HG03442 (cell line): ENCODE data around the gene GPHN.
"Not testable (repeated sequence)": the region's sequence is repeated elsewhere in the genome, so short reads cannot be mapped to it uniquely, and the experiment has no call there.

Experiments used
- ATAC-seq: cut with Tn5 transposase; IDR thresholded peaks from one replicate; pipeline ENCODE4 v1.9.1; 2021; ENCODE audit warnings: mild to moderate bottlenecking, moderate library complexity; ENCODE audit not compliant: unreplicated experiment

Gene GPHN

DNA sequence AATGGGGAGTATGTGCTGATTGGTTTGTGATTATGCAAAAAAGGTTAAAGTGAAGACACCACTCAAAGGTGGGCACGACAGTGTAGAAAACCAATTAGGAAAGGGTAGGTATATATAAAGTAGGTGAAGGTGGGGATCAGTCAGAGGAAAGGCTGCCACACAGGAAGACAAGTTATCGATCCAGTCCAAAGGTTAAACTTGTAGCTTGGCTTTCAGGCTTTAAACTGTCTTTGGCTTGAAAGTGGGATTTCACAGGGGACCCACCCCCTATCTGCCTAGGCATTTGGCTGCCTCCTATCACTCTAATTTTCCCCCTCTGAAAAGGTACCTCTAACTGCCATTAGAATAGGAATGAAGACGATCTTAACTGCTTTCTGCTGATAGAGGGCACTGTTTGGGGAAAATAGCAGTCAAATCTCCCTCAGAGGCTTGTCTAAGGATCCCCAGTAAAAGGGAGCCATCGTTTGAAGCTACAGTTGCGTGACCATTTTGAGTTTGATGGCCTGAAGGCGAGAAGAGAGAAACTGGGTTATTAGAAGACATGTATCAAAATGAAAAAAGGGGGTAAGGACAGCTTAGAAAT lies 250.2 kb downstream of the GPHN start:
- no peak for ATAC-seq

DNA sequence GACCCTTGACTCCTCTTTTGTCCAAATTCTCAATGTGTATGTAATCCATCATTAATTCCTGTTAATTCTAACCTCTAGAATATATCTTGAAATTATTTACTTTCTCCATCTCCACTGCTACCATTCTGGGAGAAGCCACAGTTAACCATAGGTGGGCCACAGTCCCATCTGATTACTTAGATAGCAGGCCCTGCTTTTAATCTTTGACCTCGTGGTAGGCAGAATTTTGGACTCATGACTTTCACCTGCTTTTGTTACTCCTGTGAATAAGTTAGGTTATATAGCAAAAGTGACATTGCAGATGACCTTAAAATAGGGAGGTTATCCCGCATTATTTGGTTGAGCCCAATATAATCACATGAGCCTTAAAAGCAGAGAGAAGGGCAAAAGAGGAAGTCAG lies 264.2 kb downstream of the GPHN start:
- ATAC-seq = no peak

DNA sequence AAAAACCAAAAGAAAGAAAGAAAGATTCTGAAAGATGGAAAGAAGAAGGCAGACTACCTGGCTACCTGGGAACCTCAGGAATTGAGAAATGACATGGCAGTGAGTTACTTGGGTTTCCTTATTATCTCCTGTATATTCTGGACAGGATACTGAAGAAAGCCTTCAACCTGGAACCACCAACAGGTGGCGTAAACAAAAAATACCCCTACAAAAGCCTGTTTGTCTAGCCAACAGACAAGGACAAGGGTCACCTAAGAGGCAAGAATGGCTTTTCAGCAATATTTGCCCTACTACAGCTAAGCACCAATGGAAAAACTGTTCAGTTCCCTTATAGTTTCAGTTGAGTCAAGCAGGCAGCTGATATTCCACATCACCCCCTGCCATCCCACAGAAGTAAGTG lies 274.9 kb downstream of the GPHN start:
- no peak for ATAC-seq

DNA sequence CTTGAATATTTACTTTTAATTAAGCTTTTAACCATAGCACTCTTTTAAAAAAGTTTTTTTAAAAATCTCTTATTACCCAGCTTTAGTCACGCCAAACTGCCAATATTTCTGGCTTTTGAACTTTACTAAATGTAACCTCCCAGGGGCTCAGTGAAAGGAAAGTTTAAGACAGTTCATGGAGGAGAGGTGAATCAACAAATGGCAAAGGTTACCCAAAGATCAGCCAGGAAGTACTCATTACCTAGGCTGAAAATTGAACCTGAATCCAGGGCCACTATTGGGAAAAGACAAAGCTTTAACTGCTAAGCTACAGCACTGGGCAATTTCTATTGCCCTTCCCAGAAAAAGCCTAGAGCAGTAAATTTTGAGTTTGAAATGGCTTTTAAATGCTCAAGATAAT lies 282.2 kb downstream of the GPHN start:
- ATAC-seq = no peak

DNA sequence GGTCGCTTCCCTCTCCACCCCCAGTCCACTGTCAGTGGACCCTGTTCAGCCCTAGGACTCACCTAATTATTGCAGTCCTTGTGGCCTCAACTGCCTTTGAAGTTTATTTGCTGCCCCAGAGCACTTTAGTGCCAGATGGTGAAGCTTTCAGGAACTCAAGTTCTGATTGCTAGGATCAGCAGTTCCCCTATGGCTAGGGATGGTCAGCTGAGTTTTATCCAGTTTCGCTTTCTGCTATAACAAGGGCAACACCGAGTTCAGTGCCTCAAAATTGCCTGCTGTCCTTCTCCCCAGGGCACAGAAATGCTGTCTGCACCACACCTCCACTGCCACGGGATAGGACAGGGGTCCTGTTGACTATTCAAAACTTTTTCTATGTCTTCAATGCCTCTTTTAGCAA lies 295.0 kb downstream of the GPHN start:
- ATAC-seq = no peak

DNA sequence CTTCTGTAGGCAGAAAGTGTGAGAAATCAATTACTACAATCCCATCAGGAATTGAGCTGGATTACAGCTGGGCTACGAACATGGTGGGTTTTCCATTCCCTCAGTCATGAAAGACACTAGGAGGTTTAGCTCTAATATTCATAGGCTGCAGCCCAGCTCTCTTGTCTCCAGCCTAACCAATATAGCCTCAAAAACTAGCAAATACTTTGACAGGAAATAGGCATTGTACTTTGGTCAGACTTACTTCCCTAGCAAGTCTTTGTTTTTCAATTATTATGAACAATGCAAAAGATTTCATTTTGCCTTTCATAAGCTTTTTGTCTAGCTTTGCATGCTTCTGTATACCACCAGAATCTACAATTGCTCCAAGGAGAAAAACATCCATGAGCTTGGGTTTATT lies 296.2 kb downstream of the GPHN start:
- ATAC-seq = no peak

DNA sequence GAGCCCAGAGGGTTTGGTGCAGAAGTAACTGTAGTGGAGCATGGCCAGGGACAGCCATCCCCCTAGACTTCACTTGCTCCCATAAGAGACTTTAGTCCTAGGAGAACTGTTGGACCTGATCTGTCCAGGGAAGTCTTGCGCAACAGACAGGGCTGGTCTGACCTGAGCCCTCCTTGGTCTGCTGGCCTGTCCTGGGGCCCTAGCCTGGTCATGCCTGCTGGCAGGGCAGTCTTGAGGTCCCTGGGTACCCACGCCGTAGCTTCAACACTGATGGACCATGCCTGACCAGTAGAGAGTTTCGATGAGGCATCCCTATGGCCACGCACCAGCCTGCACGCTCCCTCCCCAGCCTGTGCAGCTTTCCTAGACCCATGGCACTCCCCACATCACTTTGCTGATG lies 305.7 kb downstream of the GPHN start:
- ATAC-seq = no peak

DNA sequence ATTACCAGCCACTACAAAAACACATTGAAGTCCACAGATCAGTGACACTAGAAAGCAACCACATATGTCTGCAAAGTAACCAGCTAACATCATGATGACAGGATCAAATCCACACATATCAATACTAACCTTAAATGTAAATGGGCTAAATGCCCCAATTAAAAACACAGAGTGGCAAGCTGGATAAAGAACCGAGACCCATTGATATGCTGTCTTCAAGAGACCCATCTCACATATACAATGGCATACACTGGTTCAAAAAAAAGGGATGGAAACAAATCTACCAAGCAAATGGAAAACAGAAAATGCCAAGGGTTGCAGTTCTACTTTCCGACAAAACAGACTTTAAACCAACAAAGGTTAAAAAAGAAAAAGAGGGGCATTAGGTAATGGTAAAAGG lies 307.7 kb downstream of the GPHN start:
- no peak for ATAC-seq

DNA sequence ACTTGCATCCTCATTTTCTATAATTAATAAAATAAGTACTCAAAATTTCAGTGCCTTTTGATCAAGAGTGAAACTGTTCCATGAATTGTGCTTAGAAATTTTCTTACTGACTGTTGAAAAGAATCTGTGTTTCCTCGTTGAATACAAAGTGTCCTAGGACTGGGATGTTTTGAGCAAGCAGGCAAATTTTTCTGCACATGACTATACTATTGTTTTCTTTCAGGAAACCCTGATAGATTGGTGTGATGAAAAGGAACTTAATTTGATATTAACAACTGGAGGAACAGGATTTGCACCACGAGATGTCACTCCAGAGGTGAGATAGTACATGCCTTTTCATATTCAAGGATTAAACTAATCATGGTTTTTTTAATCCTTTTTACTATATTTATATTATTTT lies 316.3 kb downstream of the GPHN start:
- ATAC-seq = no peak

DNA sequence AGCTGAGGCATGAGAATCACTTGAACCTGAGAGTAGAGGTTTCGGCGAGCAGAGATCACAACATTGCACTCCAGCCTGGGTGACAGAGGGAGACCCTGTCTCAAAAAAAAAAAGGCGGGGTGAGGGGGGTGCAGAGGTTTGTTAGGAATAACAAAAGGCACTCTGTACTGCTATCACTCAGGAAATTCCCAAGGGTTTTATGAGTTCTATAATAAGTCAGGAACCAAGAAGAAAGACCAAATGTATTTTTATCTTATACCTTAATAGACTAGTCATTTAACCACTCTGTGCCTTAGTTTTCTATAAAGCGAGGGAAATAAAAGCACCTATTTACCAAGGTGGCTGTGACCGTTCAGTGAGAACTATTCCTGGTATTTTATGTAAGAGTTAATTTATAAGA lies 319.2 kb downstream of the GPHN start:
- no peak for ATAC-seq

DNA sequence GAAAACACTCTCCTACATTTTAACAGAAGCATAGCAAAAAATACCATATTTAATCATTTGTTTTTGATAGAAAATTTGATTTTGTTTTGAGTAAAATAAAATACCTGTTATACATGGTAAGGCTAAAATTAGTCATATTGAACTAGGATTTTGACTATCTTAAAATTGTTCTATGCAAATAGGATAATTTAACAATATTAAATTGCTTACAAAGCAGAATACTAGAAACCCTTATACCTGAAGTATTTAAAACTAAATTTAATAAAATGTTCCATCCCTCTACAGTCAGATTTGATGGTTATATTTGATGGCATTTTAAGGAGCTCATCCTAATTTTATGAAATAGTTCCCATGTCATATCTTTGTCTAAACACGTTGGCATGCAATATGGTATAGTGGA lies 323.2 kb downstream of the GPHN start:
- no peak for ATAC-seq

DNA sequence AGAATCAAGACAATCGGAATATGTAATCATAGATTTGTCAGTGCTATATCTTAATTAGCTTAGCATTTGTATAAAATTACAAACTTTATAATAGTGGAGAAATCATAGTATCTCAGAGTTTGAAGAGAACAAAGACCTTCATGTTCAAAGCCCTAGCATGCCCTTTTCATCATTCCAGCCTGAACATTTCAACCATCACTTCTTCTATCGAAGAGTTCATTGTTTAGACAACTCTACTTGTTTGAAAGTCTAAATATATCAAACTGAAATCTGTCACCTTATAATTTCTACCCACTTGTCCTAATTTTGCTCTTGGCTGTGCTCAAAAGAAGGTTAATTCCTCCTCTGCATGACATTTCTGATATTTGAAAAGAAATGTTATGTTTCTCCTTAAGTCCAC lies 325.9 kb downstream of the GPHN start:
- ATAC-seq = no peak

DNA sequence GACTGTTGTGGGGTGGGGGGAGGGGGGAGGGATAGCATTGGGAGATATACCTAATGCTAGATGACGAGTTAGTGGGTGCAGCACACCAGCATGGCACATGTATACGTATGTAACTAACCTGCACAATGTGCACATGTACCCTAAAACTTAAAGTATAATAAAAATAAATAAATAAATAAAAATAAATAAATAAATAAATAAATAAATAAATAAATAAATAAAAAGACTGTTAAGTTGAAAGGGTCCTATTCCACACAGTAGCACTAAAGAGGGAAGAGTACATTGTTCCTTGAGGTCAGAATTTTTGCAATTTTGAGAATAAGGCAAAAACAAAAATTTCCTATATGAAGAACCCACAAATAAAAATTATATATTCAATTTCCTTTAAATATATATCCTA lies 329.5 kb downstream of the GPHN start:
- not testable (repeated sequence) for ATAC-seq

DNA sequence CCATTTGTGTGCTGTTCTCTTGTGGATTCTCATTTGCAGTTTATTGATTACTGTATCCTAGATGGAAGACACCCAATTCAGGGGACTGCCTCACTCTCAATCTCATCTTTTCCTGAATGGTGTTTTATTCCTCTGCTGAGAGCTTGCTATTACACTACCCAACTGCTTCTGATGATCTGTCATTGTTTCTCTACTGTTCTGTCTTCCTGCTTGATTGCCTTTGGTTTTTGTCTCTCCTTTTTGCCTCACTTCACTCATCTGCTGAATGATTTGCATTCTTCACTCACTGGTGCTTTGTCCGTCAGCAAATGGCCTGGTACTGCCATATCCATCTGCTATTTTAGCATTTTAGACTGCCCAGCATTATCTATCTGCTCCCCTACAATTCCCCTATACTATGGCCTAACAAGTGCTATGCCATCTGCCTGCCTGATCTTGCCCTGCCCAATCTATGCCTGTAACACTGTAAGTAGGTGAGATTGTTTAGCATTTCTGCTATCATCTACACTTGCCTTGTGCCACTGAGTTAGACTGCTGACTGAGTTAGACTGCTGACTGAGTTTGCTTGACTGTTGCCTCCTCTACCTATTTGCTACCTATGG lies 335.1 kb downstream of the GPHN start:
- ATAC-seq = no peak

DNA sequence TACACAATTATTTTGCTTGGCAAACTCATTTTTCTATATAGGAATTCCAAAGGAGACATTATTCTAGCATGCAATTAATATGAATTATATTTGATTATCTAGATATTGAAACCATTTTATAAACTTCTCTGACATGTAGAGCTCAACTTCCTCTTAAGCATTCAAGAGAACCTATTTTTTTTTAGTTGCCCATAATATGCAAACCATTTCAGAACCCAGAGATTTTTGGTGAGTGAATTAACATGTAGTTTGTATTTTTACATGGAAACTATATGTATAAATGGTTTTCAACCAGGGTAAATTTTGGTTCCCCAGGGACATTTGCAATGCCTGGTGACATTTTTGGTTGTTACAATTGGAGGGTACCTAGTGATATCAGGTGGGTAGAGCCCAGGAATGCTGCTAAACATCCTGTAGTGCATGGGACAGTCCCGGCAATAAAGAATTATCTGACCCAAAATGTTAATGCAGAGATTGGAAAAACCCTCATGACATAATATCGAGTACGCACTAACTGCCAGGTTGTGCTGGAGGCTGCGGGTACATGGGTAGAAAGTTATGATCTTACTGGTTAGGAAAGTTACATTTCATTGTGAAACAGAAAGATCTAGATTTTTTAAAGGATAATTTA lies 342.4 kb downstream of the GPHN start:
- no peak for ATAC-seq

DNA sequence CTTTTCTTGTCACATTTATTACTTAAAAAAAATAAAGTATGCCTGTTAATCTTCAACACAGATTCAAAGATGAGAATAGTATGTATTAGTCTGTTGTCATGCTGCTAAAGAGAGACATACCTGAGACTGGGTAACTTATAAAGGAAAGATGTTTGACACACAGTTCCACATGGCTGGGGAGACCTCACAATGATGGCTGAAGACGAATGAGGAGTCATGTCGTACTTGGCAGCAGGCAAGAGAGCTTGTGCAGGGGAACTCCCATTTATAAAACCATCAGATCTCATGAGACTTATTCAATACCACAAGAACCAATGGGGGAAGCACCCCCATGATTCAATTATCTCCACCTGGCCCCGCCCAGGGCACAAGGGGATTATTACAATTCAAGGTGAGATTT lies 345.4 kb downstream of the GPHN start:
- ATAC-seq = no peak

DNA sequence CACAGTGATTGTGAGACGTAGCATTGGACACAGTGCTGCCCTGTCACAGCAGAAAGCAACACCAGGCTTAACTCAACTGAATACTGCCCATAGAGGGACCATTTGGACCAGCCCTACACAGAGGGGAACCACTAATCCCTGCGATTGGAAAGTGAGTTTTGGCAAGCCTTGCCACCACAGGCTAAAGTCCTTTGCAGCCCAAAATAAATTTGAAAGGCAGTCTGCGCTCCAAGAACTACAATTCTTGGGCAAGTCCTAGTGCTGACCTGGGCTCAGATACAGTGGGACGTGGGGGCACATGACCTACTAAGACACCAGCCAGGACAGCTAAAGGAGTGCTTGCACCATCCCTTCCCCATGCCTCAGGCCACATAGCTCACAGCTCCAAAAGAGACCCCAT lies 349.9 kb downstream of the GPHN start:
- ATAC-seq = no peak

DNA sequence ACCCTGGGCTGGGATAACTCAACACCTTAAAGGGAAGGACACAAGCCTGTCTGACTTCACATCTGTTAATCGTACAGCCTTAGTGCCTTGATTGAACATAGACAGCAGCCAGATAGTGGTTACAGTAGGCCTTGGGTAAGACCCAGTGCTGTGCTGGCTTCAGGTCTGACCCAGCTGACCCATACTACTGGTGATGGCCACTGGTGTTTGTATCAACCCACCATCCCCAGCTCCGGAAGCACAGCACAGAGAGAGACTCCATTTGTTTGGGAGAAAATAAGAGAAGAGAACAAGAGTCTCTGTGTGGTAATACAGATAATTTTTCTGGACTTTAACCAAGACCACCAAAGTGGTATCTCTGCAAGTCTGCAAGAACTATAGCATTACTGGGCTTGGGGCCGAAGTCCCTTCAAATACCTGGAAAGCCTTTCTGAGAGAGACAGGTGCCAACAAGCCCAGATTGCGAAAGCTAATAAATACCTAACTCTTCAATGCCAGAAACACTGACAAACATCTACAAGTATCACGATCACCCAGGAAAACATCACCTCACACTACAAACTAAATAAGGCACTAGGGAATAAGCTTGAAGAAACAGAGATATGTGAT lies 351.2 kb downstream of the GPHN start:
- ATAC-seq = no peak

DNA sequence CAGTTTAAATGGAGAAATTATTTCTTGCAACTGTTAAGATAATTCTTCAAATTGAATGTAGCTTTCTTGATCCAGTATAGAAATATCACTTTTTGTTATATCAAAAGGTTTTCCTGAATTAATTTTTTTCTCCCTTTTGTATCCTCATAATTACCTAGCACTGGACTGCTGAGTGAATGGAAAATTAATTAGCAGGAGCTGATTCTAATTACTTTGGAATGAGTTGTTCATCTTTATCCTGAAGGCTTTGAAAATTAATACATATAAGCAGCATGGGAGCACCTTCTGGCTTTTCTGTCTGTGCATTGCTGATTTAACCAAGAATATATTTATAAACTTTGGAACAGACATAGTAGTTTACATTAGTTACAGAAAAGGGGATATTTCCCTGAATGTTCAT lies 373.6 kb downstream of the GPHN start:
- no peak for ATAC-seq

DNA sequence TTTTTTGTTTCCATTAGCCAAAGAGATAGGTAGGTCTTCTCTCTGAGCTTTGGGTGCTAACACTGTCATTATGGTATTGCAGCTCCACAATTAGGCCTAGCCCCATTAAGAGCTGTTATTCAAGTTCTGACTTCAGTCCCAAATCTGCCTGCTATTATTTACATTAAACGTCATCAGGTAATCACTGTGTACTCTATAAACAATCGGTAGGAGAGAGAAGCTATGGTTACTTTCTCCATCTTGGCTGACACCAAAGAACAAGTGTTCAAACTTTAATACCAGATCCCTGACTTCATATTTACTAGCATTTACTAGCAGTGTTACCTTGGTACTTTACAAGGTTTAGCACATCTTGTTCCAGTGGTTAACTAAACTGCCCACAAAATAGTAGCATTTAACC lies 376.2 kb downstream of the GPHN start:
- no peak for ATAC-seq

DNA sequence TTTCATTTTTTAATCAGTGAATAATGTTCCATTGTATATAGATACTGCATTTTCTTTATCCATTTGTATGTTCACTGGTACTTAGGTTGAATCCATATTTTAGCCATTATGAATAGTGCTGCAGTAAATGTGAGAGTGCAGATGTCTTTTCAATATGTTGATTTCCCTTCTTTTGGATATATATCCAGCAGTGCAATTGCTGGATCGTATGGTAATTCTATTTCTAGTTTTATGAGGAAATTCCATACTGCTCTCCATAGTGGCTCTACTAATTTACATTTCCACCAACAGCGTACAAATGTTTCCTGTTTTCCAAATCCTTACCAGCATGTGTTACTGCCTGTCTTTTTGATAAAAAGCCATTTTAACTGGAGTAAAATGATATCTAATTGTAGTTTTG lies 392.8 kb downstream of the GPHN start:
- ATAC-seq = no peak

DNA sequence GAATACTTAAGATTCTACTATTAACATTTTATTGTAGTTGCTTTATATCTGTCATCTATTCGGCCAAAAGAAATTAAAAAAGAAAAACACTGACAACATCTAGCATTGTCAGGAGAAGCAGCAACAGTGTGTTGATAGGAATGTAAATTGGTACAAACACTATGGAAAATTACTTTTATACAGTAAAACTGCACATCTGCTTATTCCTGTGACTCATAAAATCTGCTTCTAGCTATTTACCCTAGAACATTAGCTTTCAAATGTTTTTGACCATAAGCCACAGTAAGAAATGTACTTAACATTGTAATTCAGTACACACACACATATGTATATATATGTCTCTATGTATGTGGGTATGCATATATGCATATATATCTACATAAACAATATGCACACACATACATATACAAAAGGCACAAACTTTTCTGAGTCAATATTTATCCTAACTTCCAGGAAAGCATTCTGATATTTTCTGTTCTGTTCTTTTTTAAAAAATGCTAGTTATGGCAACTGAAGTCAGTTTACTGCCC lies 402.4 kb downstream of the GPHN start:
- ATAC-seq = no peak
